Endodermal cell (in vitro differentiated cells): Measurements from ENCODE around the gene MTUS2. TPM values are rescaled to one million over a fixed set of nuclear protein-coding genes. Genes with fewer than 3 reads are reported as not detected.

Experiments used
- DNase-seq: peaks from one replicate; pipeline ENCODE4 v3.0.0-alpha.2; 2017
- H3K27ac ChIP-seq: 2 replicates; pipeline ENCODE4 v1.5.1; 2013; ENCODE audit warnings: mild to moderate bottlenecking, low read depth, low read length, moderate library complexity
- H3K27me3 ChIP-seq: 2 replicates; pipeline ENCODE4 v1.6.1; 2013; ENCODE audit warnings: mild to moderate bottlenecking, low read length, moderate library complexity; ENCODE audit not compliant: insufficient read depth, control insufficient read depth, poor library complexity, severe bottlenecking
- H3K36me3 ChIP-seq: 2 replicates; pipeline ENCODE4 v1.7.0; 2013; ENCODE audit warnings: mild to moderate bottlenecking, low read length, moderate library complexity; ENCODE audit not compliant: control insufficient read depth, insufficient read depth
- H3K4me1 ChIP-seq: one replicate; pipeline ENCODE4 v1.7.0; 2013; ENCODE audit warnings: low read length; ENCODE audit not compliant: control insufficient read depth, insufficient read depth
- H3K4me3 ChIP-seq: 2 replicates; pipeline ENCODE4 v1.5.1; 2013; ENCODE audit warnings: mild to moderate bottlenecking, low read length, moderate library complexity
- H3K9ac ChIP-seq: 2 replicates; pipeline ENCODE4 v1.6.1; 2013; ENCODE audit warnings: mild to moderate bottlenecking, low read length, moderate library complexity; ENCODE audit not compliant: poor library complexity, severe bottlenecking; ENCODE audit errors: extremely low read depth
- H3K9me3 ChIP-seq: 2 replicates; pipeline ENCODE4 v1.6.1; 2013; ENCODE audit warnings: mild to moderate bottlenecking, low read length, moderate library complexity; ENCODE audit not compliant: control insufficient read depth
- H3K27ac Mint-ChIP-seq: 2 replicates; pipeline ENCODE4 v1.8.0; 2020; ENCODE audit warnings: mixed read lengths
- H3K27me3 Mint-ChIP-seq: 2 replicates; pipeline ENCODE4 v1.8.0; 2021; ENCODE audit warnings: mild to moderate bottlenecking, mixed read lengths; ENCODE audit not compliant: insufficient read depth
- H3K36me3 Mint-ChIP-seq: 2 replicates; pipeline ENCODE4 v1.8.0; 2020; ENCODE audit warnings: low read depth, mixed read lengths
- H3K4me1 Mint-ChIP-seq: 2 replicates; pipeline ENCODE4 v1.8.0; 2020; ENCODE audit warnings: mixed read lengths
- H3K4me3 Mint-ChIP-seq: 2 replicates; pipeline ENCODE4 v1.8.0; 2020; ENCODE audit warnings: mild to moderate bottlenecking, moderate library complexity, mixed read lengths
- H3K9me3 Mint-ChIP-seq: 2 replicates; pipeline ENCODE4 v1.8.0; 2020; ENCODE audit warnings: mild to moderate bottlenecking, mixed read lengths
- WGBS, 2 experiments: methylation state at CpG; one replicate each; pipeline versions ENCODE4 v1.1.5 to v1.1.7; 2013; ENCODE audit warnings: missing lambda C conversion rate in 2 of 2, mixed read lengths in 1 of 2; ENCODE audit not compliant: insufficient coverage in 1 of 2, insufficient read length in 1 of 2; 5-methylcytosine and 5-hydroxymethylcytosine counted together
- total RNA-seq, 2 donors: library from RNA; stranded (reverse); fragmentation: NEBNext Ultra II Directional in 1 of 2; extraction: Animal tissue kit (Norgen Biotek cat#: 25700) in 1 of 2; gene quantifications; 2 replicates in 1 of 2; 3 replicates in 1 of 2; pipeline ENCODE4 v1.2.1, GENCODE V29; 2021
- TF ChIP-seq, protein P1 (sequence below): fragments of 200-600 bp; sonication (generic); conservative IDR thresholded peaks from 2 replicates; pipeline ENCODE4 v1.5.0; 2021; ENCODE audit warnings: antibody characterized with exemption, mild to moderate bottlenecking

Gene MTUS2
- total RNA-seq, 2 donors from 2014 or later, result 1.2 to 1.3 TPM

DNA sequence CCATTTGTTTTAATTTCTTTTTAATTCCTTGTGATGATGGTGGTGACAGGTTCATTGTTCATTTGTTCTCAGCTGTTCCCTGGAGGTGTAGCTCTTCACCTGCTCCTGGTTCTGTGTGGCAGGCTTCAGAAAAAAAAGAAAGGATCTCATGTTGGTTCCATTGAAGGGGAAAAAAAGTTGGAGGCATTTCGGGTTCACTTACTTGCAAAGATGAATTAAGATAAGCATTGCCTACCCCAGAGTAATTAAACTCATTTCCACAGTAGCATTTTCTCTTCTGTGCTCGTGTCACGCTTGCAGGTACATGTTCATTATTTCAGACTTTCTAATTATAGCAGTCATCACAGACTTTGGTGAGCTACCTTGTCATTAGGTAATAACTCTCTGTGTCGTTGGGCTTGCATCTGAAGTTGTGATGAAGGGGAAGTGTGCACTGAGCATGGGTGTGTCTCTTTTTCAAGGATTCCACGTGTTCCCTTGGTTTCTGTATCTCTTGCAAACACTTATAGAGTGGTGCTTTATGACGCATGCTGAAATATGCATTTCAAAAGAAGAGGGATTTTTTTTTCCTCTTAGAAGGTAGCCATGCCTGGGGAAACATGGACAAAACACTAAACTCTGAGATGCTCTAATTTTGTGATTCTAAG, 69.1 kb downstream of the MTUS2 start:
- TF ChIP-seq, protein P1, sequence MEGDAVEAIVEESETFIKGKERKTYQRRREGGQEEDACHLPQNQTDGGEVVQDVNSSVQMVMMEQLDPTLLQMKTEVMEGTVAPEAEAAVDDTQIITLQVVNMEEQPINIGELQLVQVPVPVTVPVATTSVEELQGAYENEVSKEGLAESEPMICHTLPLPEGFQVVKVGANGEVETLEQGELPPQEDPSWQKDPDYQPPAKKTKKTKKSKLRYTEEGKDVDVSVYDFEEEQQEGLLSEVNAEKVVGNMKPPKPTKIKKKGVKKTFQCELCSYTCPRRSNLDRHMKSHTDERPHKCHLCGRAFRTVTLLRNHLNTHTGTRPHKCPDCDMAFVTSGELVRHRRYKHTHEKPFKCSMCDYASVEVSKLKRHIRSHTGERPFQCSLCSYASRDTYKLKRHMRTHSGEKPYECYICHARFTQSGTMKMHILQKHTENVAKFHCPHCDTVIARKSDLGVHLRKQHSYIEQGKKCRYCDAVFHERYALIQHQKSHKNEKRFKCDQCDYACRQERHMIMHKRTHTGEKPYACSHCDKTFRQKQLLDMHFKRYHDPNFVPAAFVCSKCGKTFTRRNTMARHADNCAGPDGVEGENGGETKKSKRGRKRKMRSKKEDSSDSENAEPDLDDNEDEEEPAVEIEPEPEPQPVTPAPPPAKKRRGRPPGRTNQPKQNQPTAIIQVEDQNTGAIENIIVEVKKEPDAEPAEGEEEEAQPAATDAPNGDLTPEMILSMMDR, result no peak
- Histone ChIP-seq H3K27ac (no peak overlapping the region), H3K4me1 (no peaks in the 10 kb centered on the region), H3K4me3 (no peak overlapping the region), H3K36me3 (no peaks in the 10 kb centered on the region), H3K27me3 (no peaks in the 10 kb centered on the region), H3K9ac (no peak overlapping the region), H3K9me3 (peaks cover 22% of the 10 kb centered on the region)
- no peak overlapping the region for H3K4me3 Mint-ChIP-seq
- 74 to 79% methylated on average over 3 to 6 of the region's 6 CpGs for WGBS, 2 experiments
- no peaks in the 10 kb centered on the region for H3K4me1 Mint-ChIP-seq
- H3K36me3 Mint-ChIP-seq, result no peaks in the 10 kb centered on the region
- no peak for DNase-seq
- no peak overlapping the region for H3K27ac Mint-ChIP-seq
- no peaks in the 10 kb centered on the region for H3K9me3 Mint-ChIP-seq
- H3K27me3 Mint-ChIP-seq, result peaks cover 3% of the 10 kb centered on the region

DNA sequence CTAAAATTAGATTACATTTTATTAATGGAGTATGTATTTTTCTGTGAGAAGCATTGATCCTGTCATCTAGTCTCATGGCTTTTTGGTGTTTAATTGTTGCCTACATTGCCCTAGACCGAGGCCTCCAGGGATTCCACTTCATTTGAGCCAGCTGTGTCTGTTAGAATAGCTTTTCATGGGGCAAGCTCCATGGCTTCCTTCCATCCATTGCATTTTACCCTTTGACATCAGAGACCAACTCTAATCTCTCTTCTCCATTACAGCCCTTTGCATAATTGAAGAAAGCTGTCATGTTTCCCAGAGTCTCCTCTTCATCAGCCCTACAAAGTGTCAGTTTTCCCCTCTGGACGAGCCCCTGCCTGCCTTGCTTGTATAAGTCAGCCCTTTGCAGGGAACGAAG, 70.6 kb downstream of the MTUS2 start:
- H3K27ac Mint-ChIP-seq, result no peak overlapping the region
- H3K9me3 Mint-ChIP-seq, result no peaks in the 10 kb centered on the region
- TF ChIP-seq, protein P1, result no peak
- H3K9me3 ChIP-seq, result peaks cover 19% of the 10 kb centered on the region
- no peak overlapping the region for H3K27ac ChIP-seq
- no peak overlapping the region for H3K4me3 Mint-ChIP-seq
- H3K36me3 ChIP-seq, result no peaks in the 10 kb centered on the region
- no peak overlapping the region for H3K9ac ChIP-seq
- H3K4me1 Mint-ChIP-seq, result no peaks in the 10 kb centered on the region
- no peak overlapping the region for H3K4me3 ChIP-seq
- H3K4me1 ChIP-seq, result no peaks in the 10 kb centered on the region
- no peaks in the 10 kb centered on the region for H3K36me3 Mint-ChIP-seq
- DNase-seq, result no peak
- no peaks in the 10 kb centered on the region for H3K27me3 ChIP-seq
- H3K27me3 Mint-ChIP-seq, result peaks cover 7% of the 10 kb centered on the region
- WGBS, 2 experiments, result 33 to 57% methylated on average over 1 to 3 of the region's 3 CpGs

DNA sequence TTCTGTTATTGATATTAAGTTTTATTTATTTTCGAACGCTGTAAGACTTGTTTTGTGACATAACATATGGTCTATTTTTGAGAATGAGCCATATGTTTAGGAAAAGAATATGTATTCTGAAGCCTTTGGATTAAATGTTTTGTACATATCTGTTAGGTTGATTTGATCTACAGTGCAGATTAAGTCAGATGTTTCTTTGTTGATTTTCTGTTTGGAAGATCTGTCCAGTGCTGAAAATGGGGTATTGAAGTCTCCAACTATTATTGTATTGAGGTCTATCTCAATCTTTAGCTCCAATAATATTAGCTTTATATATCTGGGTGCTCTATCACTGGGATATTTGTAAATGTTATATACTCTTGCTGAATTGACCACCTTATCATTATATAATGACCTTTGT, 97.9 kb downstream of the MTUS2 start:
- DNase-seq, result no peak
- H3K4me3 ChIP-seq, result no peak overlapping the region
- H3K9me3 Mint-ChIP-seq, result peaks cover 49% of the 10 kb centered on the region

More for the DNA sequence above, 97.9 kb downstream of the MTUS2 start:
- Histone ChIP-seq H3K27me3 (no peaks in the 10 kb centered on the region), H3K36me3 (no peaks in the 10 kb centered on the region), H3K27ac (no peak overlapping the region), H3K9me3 (peaks cover 58% of the 10 kb centered on the region), H3K9ac (no peak overlapping the region), H3K4me1 (no peaks in the 10 kb centered on the region)
- 95 to 98% methylated on average over 2 of the region's 2 CpGs for WGBS, 2 experiments
- Mint-ChIP-seq H3K4me1 (peaks cover 6% of the 10 kb centered on the region), H3K27ac (no peak overlapping the region), H3K4me3 (no peak overlapping the region), H3K27me3 (peaks cover 2% of the 10 kb centered on the region), H3K36me3 (peaks cover 4% of the 10 kb centered on the region)
- TF ChIP-seq, protein P1, result no peak
